GM12865 (cell line): Measurements from ENCODE around the gene AK8.

Experiments used
- DNase-seq: peaks from one replicate; pipeline ENCODE4 v3.0.0; 2010; ENCODE audit warnings: low read depth
- H3K4me3 ChIP-seq: 2 replicates; pipeline ENCODE4 v1.5.1; 2011; ENCODE audit warnings: mild to moderate bottlenecking, low read depth, low read length, control low read depth
- CTCF ChIP-seq: IDR thresholded peaks from 2 replicates; pipeline ENCODE4 v1.5.1; 2011; ENCODE audit warnings: low read length, control low read depth, low read depth, inconsistent platforms; ENCODE audit not compliant: insufficient read depth; ENCODE audit errors: missing control alignments

The AK8 gene

GRCh38 chr9:132820169-132820944 is 57.7 kb downstream of the AK8 start:
- no peak for TF ChIP-seq CTCF
- no peak for DNase-seq
- H3K4me3 ChIP-seq, result no peak overlapping the region

- no peak for TF ChIP-seq CTCF
- no peak for DNase-seq
Observed at GRCh38 chr9:132818588-132818987, 59.5 kb downstream of the AK8 start.

GRCh38 chr9:132814937-132815336 is 63.1 kb downstream of the AK8 start:
- no peak for TF ChIP-seq CTCF
- DNase-seq, result no peak
- H3K4me3 ChIP-seq, result no peak overlapping the region

More at GRCh38 chr9:132818588-132818987, 59.5 kb downstream of the AK8 start:
- no peak overlapping the region for H3K4me3 ChIP-seq

GRCh38 chr9:132813115-132813771 is 64.8 kb downstream of the AK8 start:
- DNase-seq, result no peak
- no peak for TF ChIP-seq CTCF
- H3K4me3 ChIP-seq, result no peak overlapping the region

- DNase-seq, result no peak
- no peak overlapping the region for H3K4me3 ChIP-seq
- TF ChIP-seq CTCF, result no peak
Observed at GRCh38 chr9:132811985-132812384, 66.1 kb downstream of the AK8 start.

- DNase-seq, result no peak
- TF ChIP-seq CTCF, result no peak
- no peak overlapping the region for H3K4me3 ChIP-seq
Observed at GRCh38 chr9:132810314-132810713, 67.8 kb downstream of the AK8 start.
